Suprapubic skin (tissue), 4 donors: ENCODE results near the gene KLRF2.

Source experiments
- CTCF ChIP-seq, 2 donors: fragments of 200-600 bp in 1 of 2; fragments of 450-650 bp in 1 of 2; sonication (generic) in 1 of 2; IDR thresholded peaks; one replicate each; pipeline ENCODE4 v1.5.1; 2016 to 2019; ENCODE audit warnings: antibody characterized with exemption in 2 of 2, mild to moderate bottlenecking in 1 of 2, moderate library complexity in 1 of 2
- EP300 ChIP-seq: sonication (generic); formaldehyde crosslinking; IDR thresholded peaks from one replicate; pipeline ENCODE4 v1.6.1; 2017; ENCODE audit warnings: antibody characterized with exemption
- POLR2AphosphoS5 ChIP-seq, 3 donors: sonication (generic); formaldehyde crosslinking; IDR thresholded peaks; one replicate each; pipeline ENCODE4 v1.6.1; 2017; ENCODE audit warnings: antibody characterized with exemption in 3 of 3

DNA sequence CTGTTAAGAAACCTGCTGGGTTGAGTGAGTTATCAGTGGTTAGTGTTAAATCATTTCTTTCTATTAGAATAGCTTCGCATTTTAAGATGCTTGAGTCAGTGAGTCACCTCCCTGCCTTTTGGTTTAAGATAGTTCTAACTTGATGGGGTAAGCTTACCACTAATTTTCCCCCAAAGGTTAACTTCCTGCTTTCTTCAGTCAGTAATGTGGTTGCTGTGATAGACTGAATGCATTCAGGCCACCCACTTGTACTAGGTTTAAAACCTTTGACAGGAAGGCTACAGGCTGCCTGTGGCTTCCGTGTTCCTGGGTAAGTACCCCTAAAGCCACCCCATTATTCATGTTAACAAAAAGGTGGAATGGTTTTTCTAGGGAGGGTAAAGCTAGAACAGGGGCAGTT lies 25.6 kb downstream of the KLRF2 start:
- TF ChIP-seq CTCF (IDR thresholded peaks at IDR 0.05): no peak
- TF ChIP-seq POLR2AphosphoS5 (IDR thresholded peaks at IDR 0.05): no peak
- no peak for TF ChIP-seq EP300
